NCI-H345 treated with DMSO at 0.1 percent for 48 hours (cell line): ENCODE measurements around the gene NAPSA.

Experiments used
- DNase-seq: peaks from one replicate; lab custom pipeline; 2025; ENCODE audit not compliant: unreplicated experiment; lab: John Stamatoyannopoulos, UW

Gene NAPSA

DNA sequence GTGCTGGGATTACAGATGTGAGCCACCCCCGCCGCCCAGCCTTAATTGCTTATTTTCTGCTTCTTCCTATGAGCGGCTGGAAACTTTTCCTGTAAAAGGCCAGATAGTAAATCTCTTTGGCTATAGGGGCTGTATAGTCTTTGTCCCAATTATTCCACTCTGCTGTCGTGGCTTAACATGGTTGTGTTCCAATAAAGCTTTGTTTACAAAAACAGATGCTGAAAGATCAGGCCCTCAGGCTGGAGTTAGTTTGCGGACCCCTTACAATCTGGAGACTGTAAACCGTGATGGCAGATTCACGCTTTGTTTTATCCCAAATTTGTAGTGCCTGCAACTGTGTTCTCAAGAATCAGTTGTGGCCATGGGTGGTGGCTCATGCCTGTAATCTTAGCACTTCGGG lies 47.0 kb downstream of the NAPSA start:
- DNase-seq, result no peak

DNA sequence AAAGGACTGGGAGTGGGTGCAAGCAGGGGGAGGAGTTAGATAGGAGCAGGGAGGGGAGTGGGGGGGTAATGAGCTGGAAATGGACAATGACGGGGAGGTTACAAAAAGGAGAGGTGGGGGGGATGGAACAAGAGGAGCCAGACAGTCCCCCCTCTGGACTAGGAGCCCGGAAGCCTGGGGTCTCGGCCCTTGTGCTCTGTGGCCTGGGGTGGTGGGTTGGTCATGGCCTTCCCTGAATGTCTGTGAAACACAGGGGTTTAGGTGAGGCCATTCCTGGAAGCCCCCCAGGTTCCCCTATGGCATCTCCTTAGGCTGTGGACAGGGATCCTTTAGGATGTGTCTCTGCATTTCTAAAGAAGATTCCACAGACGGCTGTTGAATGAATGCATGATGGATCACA lies 48.3 kb downstream of the NAPSA start:
- DNase-seq, result no peak

DNA sequence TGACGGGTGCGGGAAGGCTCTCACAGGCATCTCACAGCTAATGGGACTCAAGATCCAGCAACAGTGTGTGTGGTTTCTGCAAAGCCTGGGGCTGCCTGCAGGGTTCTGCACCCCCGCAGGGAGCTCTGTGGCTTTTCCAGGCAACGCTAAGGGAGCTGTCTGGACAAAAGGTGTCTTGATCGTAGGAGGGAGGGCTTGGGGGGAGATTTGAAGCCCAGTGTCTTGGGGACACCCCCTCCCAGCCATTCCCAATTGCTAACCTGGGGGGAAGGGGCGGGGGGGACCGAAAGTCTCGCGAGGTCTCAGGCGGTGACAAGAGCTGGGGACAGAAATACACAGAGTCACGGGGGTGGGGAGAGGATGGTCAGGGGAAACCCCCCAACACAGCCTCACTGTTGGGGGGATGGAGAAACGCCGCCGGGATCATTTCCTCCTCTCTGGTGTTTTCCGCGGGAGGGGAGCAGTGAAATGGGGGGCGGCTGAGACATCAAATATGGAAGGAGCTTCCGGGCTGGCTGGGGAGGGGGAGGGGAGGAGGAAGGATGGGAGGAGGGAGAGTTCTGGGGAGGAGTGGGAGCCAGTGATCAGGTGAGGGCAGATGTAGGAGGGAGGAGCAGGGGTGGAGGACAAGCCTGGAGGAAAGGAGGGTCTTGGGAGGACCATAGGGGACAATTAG lies 49.5 kb downstream of the NAPSA start:
- no peak for DNase-seq

DNA sequence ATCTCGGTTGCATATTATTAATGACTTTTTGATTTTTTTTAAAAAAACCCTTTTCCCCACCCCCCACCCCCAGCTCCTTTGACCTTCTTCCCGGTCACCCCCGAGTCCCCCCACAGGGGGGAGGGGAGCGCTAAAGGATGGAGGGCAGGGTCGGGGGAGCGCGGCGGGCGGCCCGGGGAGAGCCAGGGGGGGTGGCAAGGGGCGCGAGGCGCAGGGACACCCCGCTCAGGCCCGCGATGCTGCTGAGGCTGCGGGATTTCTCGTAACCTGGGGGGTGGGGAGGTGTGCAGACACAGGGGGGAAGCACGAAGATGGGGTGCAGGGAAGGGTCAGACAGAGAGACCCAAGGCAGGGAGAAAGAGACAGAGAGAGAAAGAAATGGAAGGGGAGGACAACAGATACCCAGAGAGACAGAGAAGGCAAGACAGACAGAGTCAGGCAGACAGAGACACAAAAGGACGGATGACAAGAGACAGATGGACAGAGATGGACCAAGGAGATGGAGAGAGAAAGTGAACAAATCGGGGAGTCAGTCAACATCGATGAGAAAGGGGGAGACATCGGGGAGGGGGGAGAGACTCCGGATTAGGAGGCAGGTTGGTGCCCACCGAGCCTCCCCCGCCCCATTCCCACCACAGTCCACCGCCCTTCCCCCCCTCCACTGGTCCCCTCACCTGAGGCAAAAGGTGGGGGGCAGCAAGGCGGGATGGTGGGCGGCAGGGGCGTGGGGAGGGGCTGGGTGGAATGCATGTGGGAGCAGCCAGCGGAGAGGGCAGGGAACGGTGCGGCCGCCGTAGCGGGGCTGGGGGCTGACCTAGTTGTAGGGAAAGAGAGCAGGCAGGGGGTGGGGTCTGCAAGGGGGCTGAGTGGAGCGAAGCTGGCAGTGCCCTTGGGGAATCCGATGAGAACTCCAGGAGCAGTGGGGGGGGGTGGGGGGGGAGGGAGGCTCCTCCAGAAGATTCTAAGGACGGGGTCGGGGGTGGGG lies 50.4 kb downstream of the NAPSA start:
- no peak for DNase-seq

DNA sequence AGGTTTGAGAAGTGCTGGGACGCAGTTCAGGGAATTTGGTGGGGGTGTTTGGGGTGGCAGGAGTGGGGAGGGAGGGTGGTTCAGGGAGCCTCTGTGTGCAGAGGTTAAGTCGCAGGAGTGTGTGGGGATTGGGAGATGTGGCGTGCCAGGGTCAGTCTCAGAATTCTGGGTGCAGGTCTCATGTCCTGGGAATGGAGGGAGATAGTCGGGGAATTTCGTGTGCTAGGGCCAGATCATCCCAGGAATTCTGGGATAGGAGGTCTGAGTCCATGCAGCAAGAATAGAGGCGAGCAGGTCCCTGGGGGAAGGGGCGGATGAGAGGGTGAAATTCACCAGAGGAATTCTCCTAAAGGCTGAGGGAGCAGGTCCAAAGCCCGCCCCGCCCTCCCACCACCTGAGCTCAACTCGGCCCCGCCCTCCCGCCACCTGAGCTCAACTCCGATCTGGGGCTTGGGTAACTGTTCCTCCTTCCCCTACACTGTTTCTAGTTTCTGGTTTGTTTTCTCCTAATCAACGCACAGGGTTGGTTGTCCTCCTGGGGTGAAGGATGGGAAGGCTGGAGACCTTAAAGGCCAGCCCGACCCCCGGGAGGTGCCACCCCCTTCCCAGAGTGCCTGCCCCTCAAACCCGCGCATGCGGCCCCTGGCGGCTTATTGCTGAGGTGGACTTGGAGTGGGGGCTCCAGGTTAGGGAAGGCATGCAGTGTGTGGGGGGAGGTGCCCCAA lies 51.5 kb downstream of the NAPSA start:
- DNase-seq, result no peak

DNA sequence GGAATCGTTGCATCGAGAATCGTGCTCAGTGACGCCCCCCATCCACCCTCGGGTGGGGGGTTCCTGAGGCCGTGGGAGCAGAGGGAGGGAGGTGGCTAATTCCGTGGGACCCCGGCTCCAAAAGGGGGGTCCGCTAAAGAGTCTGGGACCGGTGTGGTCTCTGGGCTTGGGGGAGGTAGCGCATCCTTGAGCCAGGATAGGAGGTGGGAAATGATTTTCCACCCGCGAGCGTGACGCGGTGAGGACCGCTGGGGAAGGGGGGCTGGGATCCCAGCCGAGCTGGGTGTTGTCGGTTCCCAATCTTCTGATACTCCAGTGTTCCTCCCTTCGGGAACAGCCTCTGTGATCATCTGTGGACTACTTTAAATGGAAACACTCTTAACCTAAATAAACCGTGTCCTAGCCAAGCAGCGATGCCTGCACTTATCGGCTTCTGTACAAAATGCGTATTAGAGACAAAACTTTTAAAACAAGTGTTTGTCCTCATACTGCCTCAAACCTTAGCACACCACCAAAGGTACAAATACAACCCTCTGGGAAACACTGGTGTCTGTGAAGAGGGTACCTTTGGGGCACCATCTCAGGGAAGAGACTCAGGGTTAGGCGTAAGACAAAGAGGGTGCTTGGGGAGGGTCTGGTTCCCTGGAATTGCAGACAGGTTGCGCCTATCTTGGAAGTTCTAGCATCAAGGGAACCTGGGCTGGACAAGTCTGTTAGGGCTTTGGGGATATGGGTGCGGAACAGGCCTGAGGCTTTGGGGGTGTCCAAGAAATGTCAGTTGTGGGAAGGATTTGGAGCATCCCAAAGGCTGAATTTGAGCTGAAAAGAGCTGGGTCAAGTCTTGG lies 52.2 kb downstream of the NAPSA start:
- peak; percentile 24 for DNase-seq

DNA sequence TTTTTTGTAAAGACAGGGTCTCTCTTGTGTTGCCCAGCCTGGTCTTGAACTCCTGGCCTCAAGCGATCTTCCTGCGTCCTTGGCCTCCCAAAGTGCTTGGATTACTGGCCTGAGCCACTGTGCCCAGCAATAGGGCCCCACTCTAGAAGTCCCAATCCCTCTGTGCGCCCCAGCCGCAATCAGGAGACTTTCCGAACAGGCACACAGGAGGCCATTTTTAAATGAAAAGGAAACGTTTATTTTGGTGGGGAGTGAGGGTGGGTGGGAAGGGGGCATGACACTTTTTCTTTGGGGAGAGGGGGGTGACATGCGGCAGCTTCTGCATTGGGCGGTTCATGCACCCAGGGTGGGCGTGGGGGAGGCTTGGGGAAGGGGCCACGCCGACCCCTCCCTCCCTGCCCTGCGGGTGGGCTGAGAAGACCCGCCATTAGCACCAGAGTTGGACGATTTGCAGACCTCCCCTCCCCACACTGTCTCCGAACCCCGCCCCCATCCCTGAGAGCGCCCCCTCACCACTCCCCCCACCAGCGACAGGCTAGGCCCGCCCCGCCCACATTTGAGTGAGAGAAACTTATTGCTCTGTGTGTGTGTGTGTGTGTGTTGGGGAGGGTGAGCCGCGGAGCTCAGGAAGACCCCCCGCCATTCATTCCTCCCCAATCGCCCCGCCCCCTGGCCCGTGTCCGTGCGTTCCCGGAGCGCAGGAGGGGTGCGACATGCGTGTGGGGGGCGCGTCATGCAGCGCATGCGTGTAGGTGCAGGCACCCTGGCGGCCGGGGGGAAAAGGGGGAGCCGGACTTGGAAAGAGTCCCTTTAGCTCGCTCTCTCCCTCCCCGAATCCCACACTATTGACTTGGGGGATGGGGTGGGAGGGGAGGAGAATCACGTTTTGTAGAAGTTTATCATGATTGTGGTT lies 53.5 kb downstream of the NAPSA start:
- peak; percentile 42 for DNase-seq

DNA sequence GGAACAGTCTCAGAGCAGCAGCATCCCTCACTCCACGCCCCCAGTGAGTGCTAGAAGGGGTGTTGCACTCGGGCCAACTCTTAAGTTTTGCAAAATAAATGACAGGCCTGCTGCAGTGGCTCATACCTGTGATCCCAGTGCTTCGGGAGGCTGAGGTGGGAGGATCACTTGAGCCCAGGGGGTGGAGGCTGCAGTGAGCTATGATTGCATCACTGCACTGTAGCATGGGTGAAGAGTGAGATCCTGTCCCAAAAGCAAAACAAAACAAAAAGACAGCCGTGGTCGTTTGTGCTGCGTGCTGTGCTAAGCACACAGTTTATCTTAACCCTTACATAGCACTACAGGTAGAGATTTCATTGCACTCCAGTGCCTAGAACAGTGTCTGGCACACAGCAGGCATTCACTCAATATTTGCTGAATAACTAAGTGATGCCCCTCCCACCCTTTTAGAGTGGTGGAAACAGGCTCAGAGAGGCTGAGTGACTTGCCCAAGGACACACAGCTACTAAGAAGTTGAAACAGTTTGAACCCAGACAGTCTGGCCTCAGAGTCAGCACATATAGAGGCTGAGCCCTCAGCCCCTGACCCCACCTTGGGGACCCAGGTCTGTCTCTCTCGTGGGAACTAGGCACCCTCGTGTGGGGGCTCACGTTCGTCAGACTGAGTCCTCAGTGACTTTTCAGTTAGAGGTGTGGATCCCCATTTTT lies 54.5 kb downstream of the NAPSA start:
- no peak for DNase-seq

DNA sequence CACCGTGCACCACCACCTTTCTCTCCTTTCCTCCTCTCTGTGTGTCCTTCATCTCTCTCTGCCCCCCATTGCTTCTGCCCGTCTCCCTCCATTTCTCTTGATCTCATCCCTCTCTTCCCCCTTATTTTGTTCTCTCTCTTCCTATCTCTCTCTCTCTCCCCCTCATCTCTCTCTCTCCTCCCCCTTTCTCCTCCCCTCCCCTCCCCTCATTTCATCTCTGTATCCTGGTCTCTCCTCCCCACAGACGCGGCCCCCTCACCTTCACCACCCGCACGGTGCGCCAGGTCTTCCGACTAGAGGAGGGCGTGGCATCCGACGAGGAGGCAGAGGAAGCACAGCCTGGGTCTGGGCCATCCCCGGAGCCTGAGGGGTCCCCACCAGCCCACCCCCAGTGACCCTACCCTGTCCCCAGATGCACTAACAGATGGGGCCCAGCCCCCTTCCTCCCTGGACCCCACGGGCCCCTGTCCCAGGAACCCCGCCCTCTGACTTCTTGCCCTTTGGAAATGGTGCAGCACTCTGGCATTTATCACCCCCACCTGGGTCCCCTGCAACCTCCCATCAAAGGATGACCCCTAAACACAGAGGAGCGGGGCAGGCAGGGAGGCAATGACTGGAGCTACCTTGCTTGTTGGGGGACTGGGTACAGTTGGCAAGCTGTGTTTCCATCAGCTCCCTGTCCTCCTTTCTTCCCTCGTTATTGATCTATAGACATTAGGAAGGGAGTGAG lies 55.9 kb downstream of the NAPSA start:
- no peak for DNase-seq

DNA sequence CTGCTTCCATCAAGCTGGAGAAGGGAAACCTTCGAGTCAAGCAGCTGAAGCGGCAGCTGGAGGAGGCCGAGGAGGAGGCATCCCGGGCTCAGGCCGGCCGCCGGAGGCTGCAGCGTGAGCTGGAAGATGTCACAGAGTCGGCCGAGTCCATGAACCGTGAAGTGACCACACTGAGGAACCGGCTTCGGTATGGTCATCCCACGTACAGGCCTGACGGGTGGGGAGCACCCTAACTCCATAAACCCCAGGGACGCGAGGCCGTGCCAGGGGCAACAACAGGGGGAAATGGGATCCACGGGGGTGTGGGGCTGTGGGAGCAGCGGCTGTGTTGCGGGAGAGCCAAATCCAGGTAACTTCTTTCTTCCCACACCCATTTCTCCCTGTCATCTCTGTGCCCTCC lies 56.4 kb downstream of the NAPSA start:
- DNase-seq, result no peak
